Heart left ventricle (tissue), 13 donors: ENCODE data around the gene KRT39.

ENCODE experiments used
- CTCF ChIP-seq, 12 donors: fragments of 200-600 bp; sonication (generic) in 4 of 12; IDR thresholded peaks; one replicate each; pipeline versions ENCODE4 v1.5.0 to v1.8.0; 2018 to 2022; ENCODE audit warnings: antibody characterized with exemption in 12 of 12, mild to moderate bottlenecking in 5 of 12
- POLR2A ChIP-seq, 2 donors: fragments of 450-650 bp; IDR thresholded peaks; one replicate each; pipeline ENCODE4 v1.6.1; 2017; ENCODE audit warnings: antibody characterized with exemption in 2 of 2, mild to moderate bottlenecking in 2 of 2, moderate library complexity in 2 of 2
- donor health status: ischemic (EF 13 %, LVEDD 7.1; RV severe dilation, severe dysfunction).
- donor health status: DM: no; HTN: yes; CAD: no.
- donor health status: DM: no; HTN: no; CAD: no.
- donor health status: ischemic (EF 25% LVEDD 6.9; RV normal size, moderate dysfunction).
- donor health status: ischemic (EF 25% LVEDD 5.7; RV mildly dilated, moderate dysfunction).
- donor health status: ischemic (EF 35%, LVEDD 5.7; RV mildly dilated, moderate dysfunction).
- donor health status: nonischemic (EF 11% LVEDD 7.7; RV severe dilation, severe dysfunction).
- donor health status: DM: yes; HTN: yes; CAD: no.
- donor health status: PGD.
- donor health status: ischemic (EF 29% LVEDD 5.4; RV normal size, mild dysfunction).
- donor health status: nonischemic (EF 23%, LVEDD 6.1; RV moderate dilation, normal function).

- no peak for TF ChIP-seq CTCF (IDR thresholded peaks at IDR 0.05)
- TF ChIP-seq POLR2A (IDR thresholded peaks at IDR 0.05), result no peak
Measured at GRCh38 chr17:40910441-40910841, 56.3 kb downstream of the KRT39 start.
